NT2/D1 (cell line): ENCODE data around the gene FNBP1L.
"Not testable (repeated sequence)": the region's sequence is repeated elsewhere in the genome, so short reads cannot be mapped to it uniquely, and the experiment has no call there.

Source experiments
- DNase-seq: peaks from one replicate; pipeline ENCODE4 v3.0.0-alpha.2; 2011; ENCODE audit warnings: low read depth, low spot score
- H3K27me3 ChIP-seq: 2 replicates; pipeline ENCODE4 v1.6.0; 2011; ENCODE audit warnings: mild to moderate bottlenecking; ENCODE audit not compliant: insufficient read length, insufficient read depth
- H3K36me3 ChIP-seq: 2 replicates; pipeline ENCODE4 v1.6.1; 2011; ENCODE audit warnings: mild to moderate bottlenecking, low read length, mixed read lengths; ENCODE audit not compliant: insufficient read depth, insufficient read length
- H3K4me1 ChIP-seq: 2 replicates; pipeline ENCODE4 v1.5.1; 2011; ENCODE audit not compliant: insufficient read depth, insufficient read length
- H3K4me3 ChIP-seq: 2 replicates; pipeline ENCODE4 v1.5.1; 2011; ENCODE audit warnings: low read depth; ENCODE audit not compliant: insufficient read length
- H3K9ac ChIP-seq: 2 replicates; pipeline ENCODE4 v1.6.0; 2011; ENCODE audit warnings: low read depth; ENCODE audit not compliant: insufficient read length
- H3K9me3 ChIP-seq: 2 replicates; pipeline ENCODE4 v1.5.1; 2011; ENCODE audit warnings: mild to moderate bottlenecking, low read length; ENCODE audit not compliant: insufficient read depth
- SUZ12 ChIP-seq: IDR thresholded peaks from 2 replicates; pipeline ENCODE4 v1.6.1; 2011; ENCODE audit not compliant: insufficient read length, insufficient read depth; ENCODE audit errors: extremely low read depth
- YY1 ChIP-seq: IDR thresholded peaks from 2 replicates; pipeline ENCODE4 v1.6.1; 2011; ENCODE audit not compliant: insufficient read length, insufficient read depth
- ZNF274 ChIP-seq: IDR thresholded peaks from 2 replicates; pipeline ENCODE4 v1.6.1; 2011; ENCODE audit warnings: mild to moderate bottlenecking, low read depth, low read length

Gene FNBP1L

DNA sequence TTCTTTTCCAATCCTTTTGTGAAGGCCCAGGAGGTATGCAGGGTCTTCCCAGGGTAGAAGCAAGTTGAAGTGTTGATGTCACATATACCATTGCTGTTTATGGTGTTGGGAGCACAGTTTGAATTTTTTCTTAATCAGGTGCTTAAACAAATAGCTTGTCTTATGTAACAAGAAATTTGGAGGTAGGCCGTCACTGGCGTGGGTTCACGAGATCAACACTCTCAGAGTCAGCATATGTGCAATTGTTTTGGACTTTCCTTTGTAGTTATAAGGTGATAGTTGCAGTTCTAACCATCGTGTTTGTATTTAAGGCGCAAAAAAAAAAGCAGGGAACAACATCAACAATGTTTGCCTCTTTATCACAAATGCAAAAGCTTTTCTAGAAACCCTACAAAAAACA, 13.3 kb downstream of the FNBP1L start:
- H3K27me3 ChIP-seq = no peaks in the 10 kb centered on the region
- H3K4me3 ChIP-seq = no peak overlapping the region
- TF ChIP-seq ZNF274 = no peak
- no peak for TF ChIP-seq YY1
- no peak for TF ChIP-seq SUZ12
- DNase-seq = no peak
- peaks cover 31% of the 10 kb centered on the region for H3K36me3 ChIP-seq
- H3K4me1 ChIP-seq = no peaks in the 10 kb centered on the region
- no peak overlapping the region for H3K9ac ChIP-seq
- peaks cover 7% of the 10 kb centered on the region for H3K9me3 ChIP-seq

DNA sequence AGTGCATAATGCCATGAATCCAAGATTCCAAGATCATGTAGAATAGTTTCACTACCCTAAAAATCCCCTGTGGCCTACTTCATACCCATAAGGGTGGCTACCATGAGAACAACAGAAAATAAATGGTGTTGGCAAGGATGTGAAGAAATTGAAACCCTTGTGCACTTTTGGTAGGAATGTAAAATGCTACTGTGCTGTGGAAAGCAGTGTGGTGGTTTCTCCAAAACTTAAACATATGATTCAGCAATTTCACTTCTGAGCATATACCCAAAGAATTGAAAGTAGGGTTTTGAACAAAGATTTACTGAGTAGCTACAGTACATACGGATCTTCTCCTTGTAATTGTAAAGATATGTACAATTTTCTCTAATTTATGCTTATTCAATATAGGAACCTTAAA, 16.0 kb downstream of the FNBP1L start:
- TF ChIP-seq ZNF274 = no peak
- H3K36me3 ChIP-seq = peaks cover 10% of the 10 kb centered on the region
- H3K4me3 ChIP-seq = no peak overlapping the region
- no peaks in the 10 kb centered on the region for H3K27me3 ChIP-seq
- H3K4me1 ChIP-seq = no peaks in the 10 kb centered on the region
- peaks cover 7% of the 10 kb centered on the region for H3K9me3 ChIP-seq
- no peak for DNase-seq
- H3K9ac ChIP-seq = no peak overlapping the region

DNA sequence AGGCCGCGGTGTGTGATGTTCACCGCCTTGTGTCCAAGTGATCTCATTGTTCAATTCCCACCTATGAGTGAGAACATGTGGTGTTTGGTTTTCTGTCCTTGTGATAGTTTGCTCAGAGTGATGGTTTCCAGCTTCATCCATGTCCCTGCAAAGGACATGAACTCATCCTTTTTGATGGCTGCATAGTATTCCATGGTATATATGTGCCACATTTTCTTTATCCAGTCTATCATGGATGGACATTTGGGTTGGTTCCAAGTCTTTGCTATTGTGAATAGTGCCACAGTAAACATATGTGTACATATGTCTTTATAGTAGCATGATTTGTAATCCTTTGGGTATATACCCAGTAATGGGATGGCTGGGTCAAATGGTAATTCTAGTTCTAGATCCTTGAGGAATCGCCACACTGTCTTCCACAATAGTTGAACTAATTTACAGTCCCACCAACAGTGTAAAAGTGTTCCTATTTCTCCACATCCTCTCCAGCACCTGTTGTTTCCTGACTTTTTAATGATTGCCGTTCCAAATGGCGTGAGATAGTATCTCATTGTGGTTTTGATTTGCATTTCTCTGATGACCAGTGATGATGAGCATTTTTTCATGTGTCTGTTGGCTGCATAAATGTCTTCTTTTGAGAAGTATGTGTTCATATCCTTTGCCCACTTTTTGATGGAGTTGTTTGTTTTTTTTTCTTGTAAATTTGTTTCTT, 17.6 kb downstream of the FNBP1L start:
- H3K9ac ChIP-seq, H3K36me3 ChIP-seq, H3K27me3 ChIP-seq, H3K4me3 ChIP-seq, H3K9me3 ChIP-seq, DNase-seq, H3K4me1 ChIP-seq: not testable (repeated sequence)

DNA sequence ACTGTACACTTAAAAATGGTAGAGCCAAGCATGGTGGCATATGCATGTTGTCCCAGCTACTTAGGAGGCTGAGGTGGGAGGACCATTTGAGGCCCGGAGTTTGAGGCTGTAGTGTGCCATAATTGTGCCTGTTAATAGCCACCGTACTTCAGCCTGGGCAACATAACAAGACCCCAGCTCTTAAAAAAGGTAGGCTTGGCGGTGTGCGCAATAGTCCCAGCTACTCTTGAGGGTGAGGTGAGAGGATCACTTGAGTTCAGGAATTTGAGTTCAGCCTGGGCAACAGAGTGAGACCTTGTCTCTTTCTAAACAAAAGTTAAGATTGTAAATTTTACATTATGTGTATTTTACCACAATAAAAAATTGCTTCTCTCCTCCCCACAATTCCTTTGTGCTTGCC, 19.7 kb downstream of the FNBP1L start:
- no peak for DNase-seq
- no peaks in the 10 kb centered on the region for H3K4me1 ChIP-seq
- H3K27me3 ChIP-seq = no peaks in the 10 kb centered on the region
- no peak overlapping the region for H3K9ac ChIP-seq
- no peak overlapping the region for H3K4me3 ChIP-seq
- no peak for TF ChIP-seq YY1
- TF ChIP-seq SUZ12 = no peak
- TF ChIP-seq ZNF274 = no peak
- H3K36me3 ChIP-seq = no peaks in the 10 kb centered on the region
- peaks cover 7% of the 10 kb centered on the region for H3K9me3 ChIP-seq

DNA sequence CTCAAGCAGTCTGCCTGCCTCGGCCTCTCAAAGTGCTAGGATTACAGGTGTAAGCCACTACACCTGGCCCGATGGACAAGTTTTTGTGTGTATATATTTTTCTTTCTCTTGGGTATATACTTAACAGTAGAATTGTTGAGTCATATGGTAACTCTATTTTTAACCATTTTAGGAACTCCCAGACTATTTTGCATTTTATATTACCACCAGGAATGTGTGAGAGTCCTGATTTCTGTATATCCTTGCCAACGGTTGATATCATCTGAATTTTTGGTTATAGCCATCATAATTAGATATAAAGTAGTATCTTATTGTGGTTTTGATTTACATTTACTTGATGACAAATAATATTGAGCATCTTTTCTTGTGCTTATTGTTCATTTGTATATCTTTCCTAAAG, 20.7 kb downstream of the FNBP1L start:
- DNase-seq = no peak
- H3K4me3 ChIP-seq = no peak overlapping the region
- no peak overlapping the region for H3K9ac ChIP-seq
- TF ChIP-seq ZNF274 (no peak), YY1 (no peak), SUZ12 (no peak)
- no peaks in the 10 kb centered on the region for H3K4me1 ChIP-seq
- H3K27me3 ChIP-seq = no peaks in the 10 kb centered on the region
- no peaks in the 10 kb centered on the region for H3K36me3 ChIP-seq
- H3K9me3 ChIP-seq = peaks cover 7% of the 10 kb centered on the region

DNA sequence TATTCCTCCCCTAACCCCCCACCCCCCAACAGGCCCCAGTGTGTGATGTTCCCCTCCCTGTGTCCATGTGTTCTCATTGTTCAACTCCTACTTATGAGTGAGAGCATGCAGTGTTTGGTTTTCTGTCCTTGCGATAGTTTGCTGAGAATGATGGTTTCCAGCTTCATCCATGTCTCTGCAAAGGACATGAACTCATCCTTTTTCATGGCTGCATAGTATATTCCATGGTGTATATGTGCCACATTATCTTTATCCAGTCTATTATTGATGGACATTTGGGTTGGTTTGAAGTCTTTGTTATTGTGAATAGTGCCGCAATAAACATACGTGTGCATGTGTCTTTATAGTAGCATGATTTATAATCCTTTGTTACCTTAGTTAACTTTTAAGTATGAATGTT, 21.3 kb downstream of the FNBP1L start:
- not testable (repeated sequence) for H3K36me3 ChIP-seq, H3K4me3 ChIP-seq, H3K27me3 ChIP-seq, H3K9me3 ChIP-seq, DNase-seq, H3K9ac ChIP-seq, H3K4me1 ChIP-seq

GRCh38 chr1:93471284-93471683, 23.4 kb downstream of the FNBP1L start:
- TF ChIP-seq ZNF274 (no peak), YY1 (no peak), SUZ12 (no peak)
- Histone ChIP-seq H3K4me3 (no peak overlapping the region), H3K36me3 (no peaks in the 10 kb centered on the region), H3K9me3 (peaks cover 6% of the 10 kb centered on the region; the same call in 1 of the 2 replicates), H3K27me3 (no peaks in the 10 kb centered on the region), H3K4me1 (no peaks in the 10 kb centered on the region), H3K9ac (no peak overlapping the region)
- no peak for DNase-seq

- H3K36me3 ChIP-seq = no peaks in the 10 kb centered on the region
- H3K4me3 ChIP-seq = no peak overlapping the region
- no peak overlapping the region for H3K9ac ChIP-seq
- H3K4me1 ChIP-seq = no peaks in the 10 kb centered on the region
- no peaks in the 10 kb centered on the region for H3K27me3 ChIP-seq
- no peak for TF ChIP-seq SUZ12
- no peak for TF ChIP-seq ZNF274
- no peak for TF ChIP-seq YY1
- peaks cover 9% of the 10 kb centered on the region; the same call in 1 of the 2 replicates for H3K9me3 ChIP-seq
- no peak for DNase-seq
These were observed 24.0 kb downstream of the FNBP1L start for GRCh38 chr1:93471911-93472310.
